Brain pericyte (primary cell): ENCODE data around the gene GARIN5B.

Experiments used
- DNase-seq: peaks from one replicate; pipeline ENCODE4 v3.0.0-alpha.2; 2012; ENCODE audit warnings: low read depth, low spot score

The GARIN5B gene

DNA sequence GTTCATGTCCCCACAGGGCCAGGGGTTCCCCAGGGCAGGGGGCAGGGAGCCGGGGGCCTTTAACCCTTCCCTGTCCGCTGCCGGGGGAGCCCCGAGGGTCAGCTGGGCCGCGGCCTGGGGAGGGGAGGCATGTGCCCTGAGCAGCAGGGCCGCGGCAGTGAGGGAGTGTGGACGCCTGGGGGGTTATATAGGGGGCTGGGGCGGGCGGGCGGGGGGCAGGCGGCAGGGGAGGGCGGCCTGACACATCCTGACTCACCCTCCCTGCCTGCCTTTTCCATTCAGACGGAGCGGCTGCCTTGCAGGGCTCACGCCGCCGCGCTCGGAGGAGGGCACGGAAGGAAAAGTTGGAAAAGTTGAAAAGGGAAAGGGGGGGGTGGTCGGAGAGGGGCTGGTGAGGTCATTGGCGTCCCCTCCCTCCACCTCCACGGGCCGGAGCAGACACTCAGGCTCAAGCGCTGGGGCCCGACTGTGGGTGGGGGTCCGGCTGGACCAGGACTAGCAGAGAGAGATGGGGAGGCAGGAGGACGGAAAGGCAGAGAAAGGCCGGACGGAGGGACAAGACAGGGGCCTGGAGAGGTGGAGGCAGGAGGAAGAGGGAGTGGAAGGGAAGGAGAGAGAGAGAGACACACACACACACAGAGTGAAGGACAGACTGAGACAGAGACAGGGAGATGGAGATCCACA lies 7.4 kb upstream of the GARIN5B start, which contains the start of gene IL11:
IL11 (minus strand) TSS at position 159 of the 684 bp plus-strand sequence; CDS start at position 6, 153 bp downstream.
- no peak for DNase-seq

- DNase-seq = no peak
Measured at GRCh38 chr19:55369653-55370304, 6.7 kb upstream of the GARIN5B start.

DNA sequence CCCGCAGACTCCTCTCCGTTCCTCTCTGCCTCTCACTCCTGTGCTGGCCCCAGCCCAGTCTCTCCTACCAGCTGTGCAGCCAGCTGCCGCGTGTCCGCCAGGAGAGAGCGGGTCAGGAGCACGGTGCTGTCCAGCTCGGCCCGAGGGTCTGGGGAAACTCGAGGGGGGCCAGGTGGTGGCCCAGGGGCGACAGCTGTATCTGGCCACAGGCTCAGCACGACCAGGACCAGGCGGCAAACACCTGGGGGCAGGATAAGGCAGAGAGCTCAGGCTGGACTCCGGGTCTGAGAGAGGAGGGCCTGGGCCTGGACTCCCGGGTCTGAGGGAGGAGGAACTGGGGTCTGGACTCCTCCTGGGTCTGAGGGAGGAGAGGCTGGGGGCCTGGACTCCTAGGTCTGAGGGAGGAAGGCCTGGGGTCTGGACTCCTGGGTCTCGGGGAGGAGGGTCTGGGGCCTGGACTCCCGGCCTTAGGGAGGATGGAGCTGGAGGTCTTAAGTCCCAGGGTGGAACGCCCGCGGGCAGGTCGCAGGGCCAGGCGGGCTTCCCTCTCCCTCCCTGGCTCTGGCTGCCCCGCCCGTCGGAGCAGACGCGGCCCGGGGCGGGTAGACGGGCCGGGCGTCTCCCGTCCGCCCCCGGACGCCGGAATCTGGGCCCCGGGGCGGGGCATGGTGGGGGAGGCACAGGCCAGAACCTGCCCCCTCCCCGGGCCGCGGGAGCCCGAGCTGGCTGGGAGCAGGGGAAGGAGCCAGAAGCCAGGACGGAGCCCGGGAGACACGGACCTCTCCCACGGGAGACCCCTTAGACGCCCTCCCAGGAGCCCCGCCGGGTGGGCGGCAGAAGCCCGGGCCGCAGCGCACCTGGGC lies 5.9 kb upstream of the GARIN5B start:
- no peak for DNase-seq

- DNase-seq = no peak
Measured at GRCh38 chr19:55368106-55368505, 5.0 kb upstream of the GARIN5B start.

DNA sequence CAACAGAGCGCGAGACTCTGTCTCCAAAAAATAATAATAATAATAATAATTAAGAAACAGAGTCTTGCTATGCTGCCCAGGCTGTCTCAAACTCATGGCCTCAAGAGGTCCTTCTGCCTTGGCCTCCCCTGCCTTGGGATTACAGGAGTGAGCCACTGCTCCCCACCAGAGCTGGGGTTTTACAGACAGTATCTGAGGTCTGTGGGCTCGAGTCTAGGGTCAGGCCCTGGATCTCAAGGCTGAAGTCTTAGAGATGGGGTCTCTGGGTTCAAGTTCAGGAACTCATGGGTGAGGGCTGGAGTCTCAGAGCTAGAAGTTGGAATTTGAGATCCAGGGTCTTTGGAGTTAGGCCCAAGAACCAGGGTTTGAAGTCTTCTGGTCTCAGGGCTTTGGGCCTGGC lies 3.7 kb upstream of the GARIN5B start:
- DNase-seq = no peak

DNA sequence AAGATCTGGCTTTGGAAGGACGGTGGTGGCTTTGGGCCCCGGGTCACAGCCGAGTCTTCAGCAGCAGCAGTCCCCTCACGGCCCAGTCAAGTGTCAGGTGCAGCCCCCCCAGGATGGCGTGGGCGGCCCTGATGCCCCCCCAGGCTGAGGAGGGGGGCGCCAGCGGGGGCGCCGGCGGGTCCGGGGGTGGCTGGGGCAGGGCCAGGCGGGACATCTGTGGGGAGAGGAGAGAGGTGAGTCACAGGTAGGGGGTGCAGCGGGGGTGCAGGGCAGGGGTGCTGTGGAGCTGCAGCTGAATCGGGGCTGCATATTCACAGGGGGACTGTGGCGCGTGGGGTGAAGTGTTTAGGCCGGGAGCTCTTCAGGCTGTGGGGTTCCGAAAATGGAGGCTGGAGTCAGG lies 2.9 kb upstream of the GARIN5B start:
- no peak for DNase-seq

- DNase-seq = no peak
Measured at GRCh38 chr19:55365245-55365644, 2.2 kb upstream of the GARIN5B start.

DNA sequence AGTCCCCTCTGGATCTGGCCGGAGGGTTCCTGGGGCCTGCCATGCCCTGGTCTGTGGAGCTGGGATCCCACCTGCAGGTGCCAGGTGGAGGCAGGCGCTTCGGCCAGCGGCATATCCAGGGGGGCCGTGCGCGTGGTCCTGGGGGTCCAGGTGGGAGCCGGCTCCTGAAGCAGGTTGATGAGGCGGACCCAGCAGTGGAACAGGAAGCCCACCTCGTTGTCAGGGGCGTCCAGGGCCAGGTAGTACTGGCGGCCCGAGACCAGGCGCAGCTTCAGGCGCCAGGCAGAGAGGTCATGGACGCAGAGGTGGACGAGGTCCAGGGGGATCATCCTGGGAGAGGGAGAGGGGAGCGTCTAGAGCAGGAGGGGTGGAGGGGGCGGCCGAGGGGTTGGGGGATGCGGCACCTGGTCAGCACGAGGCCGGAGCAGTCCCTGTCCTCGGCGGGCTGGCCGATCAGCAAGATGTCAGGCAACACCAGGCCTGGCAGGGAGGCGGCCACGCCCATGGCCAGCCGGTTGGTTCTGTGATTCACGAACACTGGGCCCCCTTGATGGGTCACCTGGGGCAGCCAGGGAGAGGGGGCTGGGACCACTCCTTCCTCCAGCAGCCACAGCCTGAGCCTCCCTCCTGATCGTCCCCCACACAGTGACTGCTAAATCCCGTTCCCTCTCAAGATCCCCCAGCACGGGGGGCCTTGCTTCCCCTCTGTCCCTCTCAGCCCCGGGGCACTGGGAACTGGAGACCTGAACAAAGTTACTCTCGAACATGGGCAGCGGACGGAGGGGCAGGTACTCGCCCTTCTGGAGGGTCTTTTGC lies 678 bp downstream of the GARIN5B start:
- no peak for DNase-seq

DNA sequence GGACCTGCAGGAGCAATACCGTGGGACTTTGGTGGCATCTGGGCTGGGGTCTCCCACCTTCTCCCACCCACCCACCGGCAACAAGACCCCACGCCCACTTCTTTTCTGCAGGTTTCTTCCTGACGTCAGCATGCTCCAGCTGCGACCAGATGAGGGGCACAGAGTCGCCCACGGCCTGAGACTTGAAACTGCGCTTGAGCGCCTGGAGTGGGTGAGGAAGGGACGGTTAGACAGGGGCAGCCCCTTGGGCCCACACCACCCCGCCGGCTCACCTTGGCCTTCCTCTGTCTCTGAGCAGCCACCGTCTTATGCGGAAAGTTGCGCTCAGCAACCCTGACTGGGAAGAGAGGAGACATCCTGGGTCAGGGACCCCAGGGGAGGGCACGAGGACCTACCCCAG lies 2.2 kb downstream of the GARIN5B start:
- DNase-seq = no peak

- no peak for DNase-seq
Measured at GRCh38 chr19:55358943-55359908, 3.8 kb downstream of the GARIN5B start.

GRCh38 chr19:55358493-55358892 lies 4.6 kb downstream of the GARIN5B start:
- no peak for DNase-seq

DNA sequence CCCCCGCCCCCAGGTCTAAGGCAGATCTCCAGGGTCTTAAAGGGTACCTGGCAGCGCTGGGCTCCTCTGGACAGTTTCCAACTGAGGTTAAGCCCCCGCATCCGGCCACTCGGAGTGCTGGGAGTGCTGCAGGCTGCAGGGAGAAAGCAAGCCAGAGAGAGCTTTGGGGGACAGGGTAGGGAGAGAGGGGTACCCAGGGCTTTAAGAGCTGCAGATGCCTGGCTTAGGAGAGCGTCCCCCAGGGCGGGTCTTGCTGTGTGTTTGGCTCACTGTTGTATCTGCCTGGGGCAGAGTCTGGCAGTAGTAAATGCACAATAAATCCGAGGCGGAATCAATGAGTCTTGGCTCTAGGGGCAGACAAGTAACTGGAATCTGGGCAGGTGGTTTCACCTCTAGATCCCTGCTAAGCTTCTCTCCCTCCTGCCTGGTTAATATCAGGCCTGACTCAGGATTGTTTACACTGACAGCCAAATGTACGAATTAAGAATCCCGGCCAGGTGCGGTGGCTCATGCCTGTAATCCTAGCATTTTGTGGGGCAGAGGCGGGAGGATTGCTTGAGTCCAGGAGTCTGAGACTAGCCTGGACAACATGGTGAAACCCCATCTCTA lies 7.7 kb downstream of the GARIN5B start:
- no peak for DNase-seq

- no peak for DNase-seq
Measured at GRCh38 chr19:55354698-55355212, 8.3 kb downstream of the GARIN5B start, which contains the start of gene COX6B2. COX6B2 (minus strand) TSS chr19:55354719; CDS start chr19:55354521, 198 bp downstream.

DNA sequence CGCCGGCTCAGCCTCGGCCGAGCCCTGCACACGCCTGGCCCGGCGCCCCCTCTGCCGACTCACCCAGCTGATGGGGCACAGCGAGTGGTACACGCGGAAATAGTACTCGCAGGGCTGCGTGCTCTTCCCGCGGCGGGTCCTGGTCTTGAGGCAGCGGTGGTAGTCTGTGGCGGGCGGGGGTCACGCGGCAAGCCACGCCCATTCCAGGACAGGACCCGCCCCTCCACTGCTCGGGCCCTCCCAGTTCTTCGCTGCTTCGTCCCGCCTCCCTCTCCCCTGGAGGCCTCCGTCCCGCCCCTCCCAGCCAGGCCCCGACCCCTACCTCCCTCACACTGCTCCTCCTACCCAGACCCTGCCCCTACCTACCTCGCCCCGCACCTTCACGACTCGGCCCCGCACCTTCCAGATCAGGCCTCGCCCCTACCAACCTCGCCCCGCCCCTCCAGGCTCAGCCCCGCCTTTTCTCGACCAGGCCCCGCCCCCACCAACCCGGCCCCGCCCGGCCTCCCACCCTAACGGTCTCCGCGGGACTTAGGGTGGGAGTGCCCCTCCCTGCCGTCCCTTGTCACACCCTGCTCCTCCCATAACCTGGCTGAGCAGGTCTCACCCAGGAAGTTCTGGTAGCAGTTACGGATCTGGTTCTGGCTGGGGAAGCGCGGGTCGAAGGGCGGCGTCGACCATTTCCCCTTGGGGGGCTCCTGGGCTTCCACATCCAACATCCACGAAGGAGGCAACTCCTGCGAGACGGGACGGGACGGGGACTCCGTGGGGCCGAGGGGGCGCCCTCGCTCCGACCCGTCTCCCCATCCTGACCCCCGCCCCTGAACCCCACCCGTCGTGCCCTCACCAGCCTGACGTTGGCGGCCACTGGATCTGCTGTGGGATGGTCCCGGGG lies 9.0 kb downstream of the GARIN5B start:
- DNase-seq = no peak

DNA sequence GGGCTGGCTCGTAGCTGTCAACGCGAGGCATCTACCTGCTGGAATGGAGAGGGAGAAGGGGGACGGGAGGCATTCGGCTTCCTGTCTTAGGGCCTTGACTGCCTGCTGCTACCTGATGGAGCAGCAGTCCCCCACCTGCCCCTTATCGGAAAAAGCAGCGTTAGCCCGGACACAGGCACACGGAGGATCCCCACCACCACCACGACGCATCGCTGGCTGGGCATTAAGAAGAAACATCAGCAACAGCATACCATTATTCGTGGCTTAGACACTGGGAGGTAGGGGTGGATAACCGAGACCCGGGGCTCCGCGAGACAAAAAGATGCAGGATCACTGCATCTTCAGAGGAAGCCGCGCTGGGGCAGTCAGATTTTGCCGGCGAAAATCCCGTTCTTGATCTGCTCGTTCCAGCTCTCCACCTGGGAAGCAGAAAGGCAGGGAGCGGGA lies 9.7 kb downstream of the GARIN5B start:
- no peak for DNase-seq

GRCh38 chr19:55352549-55353145 lies 10.4 kb downstream of the GARIN5B start:
- no peak for DNase-seq

- DNase-seq = no peak
Measured at GRCh38 chr19:55352040-55352439, 11.0 kb downstream of the GARIN5B start.
